Ishikawa (cell line): ENCODE measurements around the gene ASAP2.

ENCODE experiments used
- CEBPB ChIP-seq: IDR thresholded peaks from 2 replicates; pipeline ENCODE4 v1.6.1; 2012
- CREB1 ChIP-seq: IDR thresholded peaks from 2 replicates; pipeline ENCODE4 v1.6.1; 2012; ENCODE audit warnings: low read depth
- EGR1 ChIP-seq: IDR thresholded peaks from 2 replicates; pipeline ENCODE4 v1.6.1; 2012
- EP300 ChIP-seq: IDR thresholded peaks from 2 replicates; pipeline ENCODE4 v1.6.1; 2012; ENCODE audit warnings: borderline replicate concordance
- FOXM1 ChIP-seq: IDR thresholded peaks from 2 replicates; pipeline ENCODE4 v1.6.1; 2012; ENCODE audit warnings: low read depth, borderline replicate concordance
- NFIC ChIP-seq: IDR thresholded peaks from 2 replicates; pipeline ENCODE4 v1.6.1; 2012
- RAD21 ChIP-seq: IDR thresholded peaks from 2 replicates; pipeline ENCODE4 v1.6.1; 2012; ENCODE audit warnings: low read depth
- TAF1 ChIP-seq: IDR thresholded peaks from 2 replicates; pipeline ENCODE4 v1.6.1; 2012; ENCODE audit warnings: low read depth, mild to moderate bottlenecking
- TEAD4 ChIP-seq: IDR thresholded peaks from 2 replicates; pipeline ENCODE4 v1.6.1; 2012
- YY1 ChIP-seq: IDR thresholded peaks from 2 replicates; pipeline ENCODE4 v1.6.1; 2012; ENCODE audit warnings: low read depth
- TF ChIP-seq, protein P1 (sequence below): IDR thresholded peaks from 2 replicates; pipeline ENCODE4 v1.6.1; 2012
- TF ChIP-seq, protein P2 (sequence below): IDR thresholded peaks from 2 replicates; pipeline ENCODE4 v1.6.1; 2012
- TF ChIP-seq, protein P3 (sequence below): IDR thresholded peaks from 2 replicates; pipeline ENCODE4 v1.6.1; 2012; ENCODE audit warnings: low read depth, mild to moderate bottlenecking

DNA sequence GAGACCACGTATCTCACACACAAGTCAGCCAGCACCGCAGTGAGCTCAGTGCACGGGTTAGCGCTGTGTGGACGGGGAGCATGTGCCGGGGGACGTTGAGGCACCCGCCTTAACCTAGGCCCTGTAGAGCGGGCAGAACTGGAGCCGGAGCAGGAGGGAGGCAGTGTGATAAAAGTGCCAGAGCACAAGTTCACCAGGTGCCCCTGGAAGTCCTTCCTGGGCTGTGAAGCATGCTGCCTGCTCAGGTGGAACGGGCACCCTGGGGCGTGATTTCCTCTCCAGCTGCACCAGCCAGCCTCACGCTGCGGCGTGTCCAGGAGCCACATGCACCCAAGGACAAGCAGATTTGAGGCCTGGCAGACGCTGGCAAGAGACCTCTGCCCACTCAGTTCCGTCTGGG lies 166.4 kb downstream of the ASAP2 start:
- TF ChIP-seq NFIC (peak; percentile 85), EP300 (peak; percentile 87), TAF1 (no peak; the same call in 1 of the 2 replicates), RAD21 (peak; percentile 45), YY1 (no peak), CREB1 (no peak), EGR1 (no peak), CEBPB (peak; percentile 22; the same call in 1 of the 2 replicates), FOXM1 (0 out of 2 replicates have a peak, but pooled peaks have one; percentile 47), TEAD4 (peak; percentile 83)
- TF ChIP-seq, protein P1, sequence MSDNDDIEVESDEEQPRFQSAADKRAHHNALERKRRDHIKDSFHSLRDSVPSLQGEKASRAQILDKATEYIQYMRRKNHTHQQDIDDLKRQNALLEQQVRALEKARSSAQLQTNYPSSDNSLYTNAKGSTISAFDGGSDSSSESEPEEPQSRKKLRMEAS, result peak; percentile 100
- TF ChIP-seq, protein P2, sequence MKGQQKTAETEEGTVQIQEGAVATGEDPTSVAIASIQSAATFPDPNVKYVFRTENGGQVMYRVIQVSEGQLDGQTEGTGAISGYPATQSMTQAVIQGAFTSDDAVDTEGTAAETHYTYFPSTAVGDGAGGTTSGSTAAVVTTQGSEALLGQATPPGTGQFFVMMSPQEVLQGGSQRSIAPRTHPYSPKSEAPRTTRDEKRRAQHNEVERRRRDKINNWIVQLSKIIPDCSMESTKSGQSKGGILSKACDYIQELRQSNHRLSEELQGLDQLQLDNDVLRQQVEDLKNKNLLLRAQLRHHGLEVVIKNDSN, result 0 out of 2 replicates have a peak, but pooled peaks have one; percentile 44
- TF ChIP-seq, protein P3, sequence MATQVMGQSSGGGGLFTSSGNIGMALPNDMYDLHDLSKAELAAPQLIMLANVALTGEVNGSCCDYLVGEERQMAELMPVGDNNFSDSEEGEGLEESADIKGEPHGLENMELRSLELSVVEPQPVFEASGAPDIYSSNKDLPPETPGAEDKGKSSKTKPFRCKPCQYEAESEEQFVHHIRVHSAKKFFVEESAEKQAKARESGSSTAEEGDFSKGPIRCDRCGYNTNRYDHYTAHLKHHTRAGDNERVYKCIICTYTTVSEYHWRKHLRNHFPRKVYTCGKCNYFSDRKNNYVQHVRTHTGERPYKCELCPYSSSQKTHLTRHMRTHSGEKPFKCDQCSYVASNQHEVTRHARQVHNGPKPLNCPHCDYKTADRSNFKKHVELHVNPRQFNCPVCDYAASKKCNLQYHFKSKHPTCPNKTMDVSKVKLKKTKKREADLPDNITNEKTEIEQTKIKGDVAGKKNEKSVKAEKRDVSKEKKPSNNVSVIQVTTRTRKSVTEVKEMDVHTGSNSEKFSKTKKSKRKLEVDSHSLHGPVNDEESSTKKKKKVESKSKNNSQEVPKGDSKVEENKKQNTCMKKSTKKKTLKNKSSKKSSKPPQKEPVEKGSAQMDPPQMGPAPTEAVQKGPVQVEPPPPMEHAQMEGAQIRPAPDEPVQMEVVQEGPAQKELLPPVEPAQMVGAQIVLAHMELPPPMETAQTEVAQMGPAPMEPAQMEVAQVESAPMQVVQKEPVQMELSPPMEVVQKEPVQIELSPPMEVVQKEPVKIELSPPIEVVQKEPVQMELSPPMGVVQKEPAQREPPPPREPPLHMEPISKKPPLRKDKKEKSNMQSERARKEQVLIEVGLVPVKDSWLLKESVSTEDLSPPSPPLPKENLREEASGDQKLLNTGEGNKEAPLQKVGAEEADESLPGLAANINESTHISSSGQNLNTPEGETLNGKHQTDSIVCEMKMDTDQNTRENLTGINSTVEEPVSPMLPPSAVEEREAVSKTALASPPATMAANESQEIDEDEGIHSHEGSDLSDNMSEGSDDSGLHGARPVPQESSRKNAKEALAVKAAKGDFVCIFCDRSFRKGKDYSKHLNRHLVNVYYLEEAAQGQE, result no peak
